HL-60 (cell line): ENCODE data around the gene TERT.

Experiments used
- CTCF ChIP-seq: IDR thresholded peaks from one replicate; pipeline ENCODE4 v1.5.1; 2011; ENCODE audit warnings: low read length, control low read depth, inconsistent platforms; ENCODE audit not compliant: insufficient read depth
- REST ChIP-seq: IDR thresholded peaks from 2 replicates; pipeline ENCODE4 v1.6.1; 2012; ENCODE audit warnings: low read depth; ENCODE audit not compliant: insufficient replicate concordance

GRCh38 chr5:1241509-1242080, 53.3 kb downstream of the TERT start:
- TF ChIP-seq REST (no peak), CTCF (no peak)
